Effector memory CD8-positive, alpha-beta T cell (primary cell): ENCODE measurements around the gene STX16.
A peak's percentile ranks its signal among the peaks of the same experiment; 100 is the strongest.

Experiments
- ATAC-seq: fragments of 150-1000 bp; cut with Tn5 transposase; replicated peaks from 2 replicates; pipeline ENCODE4 v1.10.0; 2021; ENCODE audit warnings: mild to moderate bottlenecking, moderate library complexity
- DNase-seq, 3 experiments: peaks; one replicate each; pipeline ENCODE4 v3.0.0; 2021
- H3K27ac Mint-ChIP-seq, 2 donors: one replicate each; pipeline ENCODE4 v1.8.0; 2022; ENCODE audit warnings: mild to moderate bottlenecking in 2 of 2, mixed read lengths in 2 of 2, moderate library complexity in 2 of 2
- H3K27me3 Mint-ChIP-seq, 2 donors: one replicate each; pipeline ENCODE4 v1.8.0; 2022; ENCODE audit warnings: mixed read lengths in 2 of 2
- H3K36me3 Mint-ChIP-seq: one replicate; pipeline ENCODE4 v1.8.0; 2022; ENCODE audit warnings: mild to moderate bottlenecking, moderate library complexity, mixed read lengths; ENCODE audit not compliant: insufficient read depth
- H3K4me1 Mint-ChIP-seq, 2 donors: one replicate each; pipeline ENCODE4 v1.8.0; 2022; ENCODE audit warnings: low read depth in 2 of 2, mixed read lengths in 2 of 2
- H3K4me3 Mint-ChIP-seq, 2 donors: one replicate each; pipeline ENCODE4 v1.8.0; 2022; ENCODE audit warnings: mild to moderate bottlenecking in 2 of 2, mixed read lengths in 2 of 2, moderate library complexity in 2 of 2
- H3K9me3 Mint-ChIP-seq, 2 donors: one replicate each; pipeline ENCODE4 v1.8.0; 2022; ENCODE audit warnings: mixed read lengths in 2 of 2

STX16 gene

GRCh38 chr20:58673119-58673518, 22.0 kb downstream of the STX16 start:
- Mint-ChIP-seq H3K27ac (peak overlapping the region in 1 of 2 donors; percentile 20), H3K27me3 (no peaks in the 10 kb centered on the region), H3K9me3 (no peaks in the 10 kb centered on the region), H3K36me3 (peaks cover 70% of the 10 kb centered on the region), H3K4me3 (no peak overlapping the region), H3K4me1 (no peaks in the 10 kb centered on the region)
- no peak for ATAC-seq
- DNase-seq = no peak

GRCh38 chr20:58675146-58675584, 24.1 kb downstream of the STX16 start:
- Mint-ChIP-seq H3K9me3 (no peaks in the 10 kb centered on the region), H3K36me3 (peaks cover 65% of the 10 kb centered on the region), H3K27me3 (no peaks in the 10 kb centered on the region), H3K4me3 (no peak overlapping the region), H3K4me1 (peaks cover 0 to 2% of the 10 kb centered on the region in 2 donors), H3K27ac (no peak overlapping the region)
- DNase-seq (no peak), ATAC-seq (no peak)

- Mint-ChIP-seq H3K36me3 (peaks cover 65% of the 10 kb centered on the region), H3K27me3 (no peaks in the 10 kb centered on the region), H3K27ac (no peak overlapping the region)
These were observed 24.6 kb downstream of the STX16 start for GRCh38 chr20:58675641-58676040.

GRCh38 chr20:58676161-58676560, 25.1 kb downstream of the STX16 start:
- Mint-ChIP-seq H3K36me3 (peaks cover 62% of the 10 kb centered on the region), H3K27me3 (no peaks in the 10 kb centered on the region), H3K27ac (no peak overlapping the region), H3K4me1 (peaks cover 0 to 2% of the 10 kb centered on the region in 2 donors), H3K9me3 (no peaks in the 10 kb centered on the region), H3K4me3 (no peak overlapping the region)
- ATAC-seq = no peak
- no peak for DNase-seq

More at GRCh38 chr20:58675641-58676040, 24.6 kb downstream of the STX16 start:
- peaks cover 0 to 2% of the 10 kb centered on the region in 2 donors for H3K4me1 Mint-ChIP-seq
- no peak overlapping the region for H3K4me3 Mint-ChIP-seq
- no peaks in the 10 kb centered on the region for H3K9me3 Mint-ChIP-seq
- DNase-seq (no peak), ATAC-seq (no peak)

GRCh38 chr20:58677079-58677604, 26.1 kb downstream of the STX16 start:
- Mint-ChIP-seq H3K27ac (peak overlapping the region in 1 of 2 donors; percentile 16), H3K36me3 (peaks cover 56% of the 10 kb centered on the region), H3K27me3 (no peaks in the 10 kb centered on the region), H3K9me3 (no peaks in the 10 kb centered on the region), H3K4me1 (peaks cover 0 to 2% of the 10 kb centered on the region in 2 donors), H3K4me3 (no peak overlapping the region)
- no peak for DNase-seq
- no peak for ATAC-seq

- H3K27me3 Mint-ChIP-seq = no peaks in the 10 kb centered on the region
- no peak overlapping the region for H3K27ac Mint-ChIP-seq
- H3K4me3 Mint-ChIP-seq = no peak overlapping the region
- DNase-seq (no peak), ATAC-seq (no peak)
- peaks cover 53% of the 10 kb centered on the region for H3K36me3 Mint-ChIP-seq
- H3K4me1 Mint-ChIP-seq = peaks cover 0 to 2% of the 10 kb centered on the region in 2 donors
- H3K9me3 Mint-ChIP-seq = no peaks in the 10 kb centered on the region
These were observed 26.7 kb downstream of the STX16 start for GRCh38 chr20:58677808-58678207.

- H3K27me3 Mint-ChIP-seq = no peaks in the 10 kb centered on the region
- peaks cover 0 to 2% of the 10 kb centered on the region in 2 donors for H3K4me1 Mint-ChIP-seq
These were observed 27.7 kb downstream of the STX16 start for GRCh38 chr20:58678806-58679205.

GRCh38 chr20:58682656-58683531, 31.8 kb downstream of the STX16 start:
- Mint-ChIP-seq H3K4me3 (no peak overlapping the region), H3K27ac (no peak overlapping the region), H3K36me3 (peaks cover 29% of the 10 kb centered on the region), H3K9me3 (no peaks in the 10 kb centered on the region), H3K27me3 (no peaks in the 10 kb centered on the region), H3K4me1 (peaks cover 0 to 2% of the 10 kb centered on the region in 2 donors)
- ATAC-seq = no peak
- DNase-seq = no peak

More at GRCh38 chr20:58678806-58679205, 27.7 kb downstream of the STX16 start:
- Mint-ChIP-seq H3K4me3 (no peak overlapping the region), H3K27ac (peak overlapping the region in 1 of 2 donors; percentile 2), H3K36me3 (peaks cover 54% of the 10 kb centered on the region), H3K9me3 (no peaks in the 10 kb centered on the region)
- ATAC-seq (no peak), DNase-seq (no peak)

- peaks cover 29% of the 10 kb centered on the region for H3K36me3 Mint-ChIP-seq
- DNase-seq = no peak
- peak overlapping the region in 1 of 2 donors; percentile 28 for H3K27ac Mint-ChIP-seq
- H3K4me1 Mint-ChIP-seq = no peaks in the 10 kb centered on the region
- H3K9me3 Mint-ChIP-seq = no peaks in the 10 kb centered on the region
- no peak overlapping the region for H3K4me3 Mint-ChIP-seq
- no peak for ATAC-seq
- H3K27me3 Mint-ChIP-seq = no peaks in the 10 kb centered on the region
These were observed 33.2 kb downstream of the STX16 start for GRCh38 chr20:58684291-58684690.

GRCh38 chr20:58685988-58686387, 34.9 kb downstream of the STX16 start:
- H3K36me3 Mint-ChIP-seq = peaks cover 19% of the 10 kb centered on the region
- peak overlapping the region in 1 of 2 donors; percentile 19 for H3K27ac Mint-ChIP-seq
- H3K27me3 Mint-ChIP-seq = no peaks in the 10 kb centered on the region
- H3K9me3 Mint-ChIP-seq = no peaks in the 10 kb centered on the region
- DNase-seq = no peak
- ATAC-seq = no peak
- H3K4me3 Mint-ChIP-seq = no peak overlapping the region
- H3K4me1 Mint-ChIP-seq = no peaks in the 10 kb centered on the region

GRCh38 chr20:58688414-58688813, 37.3 kb downstream of the STX16 start:
- ATAC-seq (no peak), DNase-seq (no peak)
- Mint-ChIP-seq H3K9me3 (no peaks in the 10 kb centered on the region), H3K4me3 (no peak overlapping the region), H3K4me1 (peaks cover under 1 to 1% of the 10 kb centered on the region in 2 donors), H3K27ac (no peak overlapping the region), H3K27me3 (no peaks in the 10 kb centered on the region), H3K36me3 (peaks cover 16% of the 10 kb centered on the region)

- Mint-ChIP-seq H3K36me3 (peaks cover 15% of the 10 kb centered on the region), H3K27me3 (no peaks in the 10 kb centered on the region), H3K4me1 (peaks cover 5% of the 10 kb centered on the region in 2 donors), H3K27ac (no peak overlapping the region), H3K9me3 (no peaks in the 10 kb centered on the region), H3K4me3 (no peak overlapping the region)
- no peak for DNase-seq
- ATAC-seq = no peak
These were observed 37.8 kb downstream of the STX16 start for GRCh38 chr20:58688840-58689239.

- DNase-seq = no peak
- Mint-ChIP-seq H3K9me3 (no peaks in the 10 kb centered on the region), H3K4me3 (peak overlapping the region in 1 of 2 donors; percentile 3), H3K27me3 (no peaks in the 10 kb centered on the region), H3K4me1 (peaks cover 5 to 6% of the 10 kb centered on the region in 2 donors), H3K27ac (peak overlapping the region; percentile 35 to 65), H3K36me3 (peaks cover 11% of the 10 kb centered on the region)
- ATAC-seq = no peak
These were observed 39.5 kb downstream of the STX16 start for GRCh38 chr20:58690396-58691135.
